Coronary artery (tissue), 2 donors: ENCODE measurements around the gene MED12.
A peak's percentile ranks its signal among the peaks of the same experiment; 100 is the strongest.
"Not testable (repeated sequence)": the region's sequence is repeated elsewhere in the genome, so short reads cannot be mapped to it uniquely, and the experiment has no call there.

Source experiments
- DNase-seq: peaks from one replicate; pipeline ENCODE4 v3.0.0-alpha.2; 2017; ENCODE audit warnings: low spot score
- H3K27ac ChIP-seq, 2 donors: fragments of 200-600 bp; sonication (generic); one replicate each; pipeline ENCODE4 v1.5.1; 2016 to 2019
- H3K4me3 ChIP-seq: fragments of 200-600 bp; sonication (generic); 2 replicates; pipeline ENCODE4 v1.5.1; 2016; ENCODE audit warnings: mild to moderate bottlenecking, moderate library complexity
- TF ChIP-seq, protein P1 (sequence below): fragments of 200-600 bp; sonication (generic); IDR thresholded peaks from one replicate; pipeline ENCODE4 v1.5.1; 2019; ENCODE audit warnings: antibody characterized with exemption

Gene MED12

GRCh38 chrX:71170660-71171059, 52.3 kb downstream of the MED12 start:
- TF ChIP-seq, protein P1, sequence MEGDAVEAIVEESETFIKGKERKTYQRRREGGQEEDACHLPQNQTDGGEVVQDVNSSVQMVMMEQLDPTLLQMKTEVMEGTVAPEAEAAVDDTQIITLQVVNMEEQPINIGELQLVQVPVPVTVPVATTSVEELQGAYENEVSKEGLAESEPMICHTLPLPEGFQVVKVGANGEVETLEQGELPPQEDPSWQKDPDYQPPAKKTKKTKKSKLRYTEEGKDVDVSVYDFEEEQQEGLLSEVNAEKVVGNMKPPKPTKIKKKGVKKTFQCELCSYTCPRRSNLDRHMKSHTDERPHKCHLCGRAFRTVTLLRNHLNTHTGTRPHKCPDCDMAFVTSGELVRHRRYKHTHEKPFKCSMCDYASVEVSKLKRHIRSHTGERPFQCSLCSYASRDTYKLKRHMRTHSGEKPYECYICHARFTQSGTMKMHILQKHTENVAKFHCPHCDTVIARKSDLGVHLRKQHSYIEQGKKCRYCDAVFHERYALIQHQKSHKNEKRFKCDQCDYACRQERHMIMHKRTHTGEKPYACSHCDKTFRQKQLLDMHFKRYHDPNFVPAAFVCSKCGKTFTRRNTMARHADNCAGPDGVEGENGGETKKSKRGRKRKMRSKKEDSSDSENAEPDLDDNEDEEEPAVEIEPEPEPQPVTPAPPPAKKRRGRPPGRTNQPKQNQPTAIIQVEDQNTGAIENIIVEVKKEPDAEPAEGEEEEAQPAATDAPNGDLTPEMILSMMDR, result no peak
- Histone ChIP-seq H3K4me3 (no peak overlapping the region), H3K27ac (no peak overlapping the region)
- no peak for DNase-seq

DNA sequence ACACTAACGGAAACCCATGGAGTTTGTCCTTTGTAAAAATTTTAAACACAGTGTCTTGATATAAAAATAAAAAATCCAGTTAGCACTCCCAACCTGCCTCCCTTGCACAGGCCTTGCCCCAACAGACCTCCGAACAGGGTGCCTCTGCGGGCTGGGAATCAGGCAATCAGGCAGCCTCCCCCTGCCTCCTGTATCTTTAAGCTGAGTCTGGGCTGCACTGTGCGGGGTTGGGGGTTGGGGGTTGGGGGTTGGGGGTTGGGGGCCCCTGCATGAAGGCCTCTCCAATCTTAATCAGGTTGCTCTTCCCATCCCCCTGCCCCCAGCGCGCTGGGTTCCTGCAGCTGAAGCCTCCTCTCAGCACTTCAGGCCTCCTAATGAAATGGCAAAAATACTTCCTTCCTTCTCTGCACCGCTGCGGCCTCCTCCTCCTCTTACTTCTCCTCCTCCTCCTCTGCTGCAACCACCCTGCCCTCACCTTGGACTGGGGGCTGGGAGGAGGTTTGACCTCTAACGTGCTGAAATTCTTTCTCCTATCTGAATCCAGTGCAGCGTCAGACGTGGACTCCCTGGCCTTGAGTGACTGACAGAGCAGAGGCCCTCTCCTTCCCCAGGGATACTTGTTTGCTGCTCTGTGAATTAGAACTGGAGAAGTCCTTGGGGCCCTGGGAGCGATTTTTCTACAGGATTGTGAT, 52.9 kb downstream of the MED12 start:
- Histone ChIP-seq H3K4me3 (no peak overlapping the region), H3K27ac (no peak overlapping the region)
- TF ChIP-seq, protein P1, result no peak
- no peak for DNase-seq

DNA sequence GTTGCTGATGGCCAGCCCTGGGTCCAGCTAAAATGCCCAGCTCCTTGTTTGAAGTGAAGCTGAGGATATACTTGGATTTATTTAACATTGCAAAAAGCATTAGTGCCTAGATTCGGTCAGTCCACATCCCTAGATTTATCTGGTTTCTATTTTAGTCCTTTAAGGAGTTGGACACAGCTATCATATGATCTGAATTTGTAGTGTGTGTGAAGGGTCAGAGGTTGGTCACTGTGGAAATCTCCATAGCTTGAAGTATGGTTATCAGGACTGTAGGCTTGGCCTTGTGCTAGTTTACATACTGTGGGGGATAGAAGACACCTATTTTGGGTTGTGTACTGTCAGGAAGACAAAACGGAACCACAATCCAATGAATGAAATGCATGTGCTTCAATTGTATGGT, 55.0 kb downstream of the MED12 start:
- Histone ChIP-seq H3K4me3 (no peak overlapping the region), H3K27ac (no peak overlapping the region)
- TF ChIP-seq, protein P1, result no peak
- no peak for DNase-seq

DNA sequence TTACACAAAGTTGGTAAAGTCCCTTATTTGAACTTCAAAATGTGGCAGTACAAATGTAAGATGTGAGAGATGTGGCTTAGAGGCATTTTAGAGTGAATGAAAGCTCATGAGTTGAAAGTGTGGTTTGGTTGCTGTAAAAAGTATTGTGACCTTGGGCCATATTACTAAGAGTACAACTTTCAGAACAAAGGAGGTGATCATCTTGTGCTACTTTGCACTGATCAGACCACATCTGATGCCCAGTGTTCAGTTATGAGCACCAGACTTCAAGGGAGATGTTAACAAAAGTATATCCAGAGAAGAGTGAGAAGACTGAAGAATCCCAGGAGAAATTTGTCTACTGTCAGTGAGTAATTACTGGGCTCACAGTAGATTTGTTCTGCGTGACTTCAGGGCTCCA, 56.4 kb downstream of the MED12 start:
- DNase-seq, result no peak
- Histone ChIP-seq H3K4me3 (no peak overlapping the region), H3K27ac (no peak overlapping the region)
- TF ChIP-seq, protein P1, result no peak

GRCh38 chrX:71175531-71175930, 57.1 kb downstream of the MED12 start:
- H3K27ac ChIP-seq, result no peak overlapping the region
- TF ChIP-seq, protein P1, result no peak
- no peak overlapping the region for H3K4me3 ChIP-seq
- no peak for DNase-seq

GRCh38 chrX:71177327-71177726, 58.9 kb downstream of the MED12 start:
- TF ChIP-seq, protein P1, result no peak
- no peak for DNase-seq
- Histone ChIP-seq H3K27ac (no peak overlapping the region), H3K4me3 (no peak overlapping the region)

DNA sequence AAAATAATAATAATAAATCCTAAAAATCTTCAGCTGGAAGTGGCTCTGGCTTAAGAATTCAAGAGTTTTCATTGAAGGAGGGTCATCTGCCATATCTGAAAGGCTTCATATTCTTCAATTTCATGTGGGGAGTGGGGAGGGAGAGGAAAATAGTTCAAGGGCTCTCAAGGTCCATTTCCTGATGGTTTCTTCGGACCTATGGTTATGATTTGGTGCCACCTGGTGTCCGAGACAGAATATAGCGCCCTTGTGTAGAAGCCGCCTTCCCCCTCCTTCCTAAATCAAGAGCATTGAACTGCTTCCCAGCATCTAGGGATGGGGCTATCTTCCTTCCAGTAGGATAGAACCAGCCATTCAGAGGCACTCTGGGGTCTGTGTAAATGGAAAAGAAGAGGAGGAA, 60.5 kb downstream of the MED12 start:
- no peak for DNase-seq
- TF ChIP-seq, protein P1, result peak; percentile 42
- Histone ChIP-seq H3K27ac (no peak overlapping the region), H3K4me3 (no peak overlapping the region)

GRCh38 chrX:71180579-71181265, 62.3 kb downstream of the MED12 start:
- not testable (repeated sequence) for H3K27ac ChIP-seq, DNase-seq, H3K4me3 ChIP-seq
